GM23338 (cell line): ENCODE results near the gene TMEM11. TPM values are rescaled to one million over a fixed set of nuclear protein-coding genes. Genes with fewer than 3 reads are reported as not detected.

Experiments used
- ATAC-seq: fragments of 200-7000 bp; cut with Tn5 transposase; 3 replicates; pipeline ENCODE4 v1.9.1; 2020
- DNase-seq: peaks from one replicate; pipeline ENCODE4 v3.0.0-alpha.2; 2015; ENCODE audit warnings: low spot score
- H2AFZ ChIP-seq: fragments of 200-600 bp; sonication (generic); 2 replicates; pipeline ENCODE4 v1.8.0; 2016; ENCODE audit warnings: antibody characterized with exemption, mild to moderate bottlenecking, moderate library complexity
- H3F3A ChIP-seq: fragments of 200-600 bp; sonication (generic); replicated peaks from 2 replicates; pipeline ENCODE4 v1.8.0; 2017; ENCODE audit warnings: antibody characterized with exemption, mixed run types, low read depth
- H3K27ac ChIP-seq: fragments of 200-600 bp; sonication (generic); 2 replicates; pipeline ENCODE4 v1.6.1; 2016; ENCODE audit warnings: low read depth
- H3K27me3 ChIP-seq: fragments of 200-600 bp; sonication (generic); 2 replicates; pipeline ENCODE4 v1.8.0; 2016; ENCODE audit warnings: mild to moderate bottlenecking, mixed run types, moderate library complexity; ENCODE audit not compliant: insufficient read depth
- H3K36me3 ChIP-seq: fragments of 200-600 bp; sonication (generic); 2 replicates; pipeline ENCODE4 v1.8.0; 2016; ENCODE audit warnings: mild to moderate bottlenecking; ENCODE audit not compliant: insufficient read depth
- H3K4me1 ChIP-seq: fragments of 200-600 bp; sonication (generic); 2 replicates; pipeline ENCODE4 v1.8.0; 2016; ENCODE audit warnings: mild to moderate bottlenecking, moderate library complexity; ENCODE audit not compliant: insufficient read depth
- H3K4me2 ChIP-seq: fragments of 200-600 bp; sonication (generic); 2 replicates; pipeline ENCODE4 v1.7.1; 2017; ENCODE audit warnings: mixed run types
- H3K4me3 ChIP-seq: fragments of 200-600 bp; sonication (generic); 2 replicates; pipeline ENCODE4 v1.6.1; 2016; ENCODE audit warnings: mixed run types
- H3K79me2 ChIP-seq: fragments of 200-600 bp; sonication (generic); replicated peaks from 2 replicates; pipeline ENCODE4 v1.8.0; 2017; ENCODE audit warnings: mild to moderate bottlenecking; ENCODE audit not compliant: insufficient read depth
- H3K9me2 ChIP-seq: fragments of 200-600 bp; sonication (generic); 2 replicates; pipeline ENCODE4 v1.8.0; 2017; ENCODE audit not compliant: insufficient read depth
- H4K20me1 ChIP-seq: fragments of 200-600 bp; sonication (generic); replicated peaks from 2 replicates; pipeline ENCODE4 v1.8.0; 2017; ENCODE audit warnings: mild to moderate bottlenecking; ENCODE audit not compliant: insufficient read depth
- H3K27ac Mint-ChIP-seq: 2 replicates; pipeline ENCODE4 v1.8.0; 2020; ENCODE audit warnings: inconsistent platforms, mild to moderate bottlenecking, moderate library complexity, mixed read lengths
- H3K27me3 Mint-ChIP-seq: 3 replicates; pipeline ENCODE4 v1.8.0; 2022; ENCODE audit warnings: low read depth, mild to moderate bottlenecking, moderate library complexity, mixed read lengths, inconsistent platforms; ENCODE audit not compliant: insufficient read depth, poor library complexity
- H3K36me3 Mint-ChIP-seq: 3 replicates; pipeline ENCODE4 v1.8.0; 2021; ENCODE audit warnings: low read depth, mild to moderate bottlenecking, inconsistent platforms, moderate library complexity, mixed read lengths
- H3K4me1 Mint-ChIP-seq: 3 replicates; pipeline ENCODE4 v1.8.0; 2020; ENCODE audit warnings: mild to moderate bottlenecking, inconsistent platforms, mixed read lengths
- H3K4me3 Mint-ChIP-seq: 3 replicates; pipeline ENCODE4 v1.8.0; 2021; ENCODE audit warnings: moderate library complexity, mild to moderate bottlenecking, inconsistent platforms, mixed read lengths
- H3K9me3 Mint-ChIP-seq: 3 replicates; pipeline ENCODE4 v1.8.0; 2020; ENCODE audit warnings: moderate library complexity, mild to moderate bottlenecking, inconsistent platforms, mixed read lengths
- EZH2 ChIP-seq: fragments of 200-600 bp; sonication (generic); IDR thresholded peaks from one replicate; pipeline ENCODE4 v1.8.0; 2017; ENCODE audit warnings: antibody characterized with exemption, mild to moderate bottlenecking, low read depth; ENCODE audit not compliant: unreplicated experiment
- EZH2phosphoT487 ChIP-seq: fragments of 200-600 bp; sonication (generic); IDR thresholded peaks from one replicate; pipeline ENCODE4 v1.8.1; 2018; ENCODE audit warnings: antibody characterized with exemption; ENCODE audit not compliant: unreplicated experiment
- JUNB ChIP-seq: IDR thresholded peaks from one replicate; pipeline ENCODE4 v1.6.1; 2016; ENCODE audit warnings: antibody characterized with exemption; ENCODE audit not compliant: unreplicated experiment
- NANOG ChIP-seq: IDR thresholded peaks from 2 replicates; pipeline ENCODE4 v1.6.1; 2016; ENCODE audit warnings: antibody characterized with exemption, borderline replicate concordance
- REST ChIP-seq: IDR thresholded peaks from one replicate; pipeline ENCODE4 v1.6.1; 2018; ENCODE audit warnings: antibody characterized with exemption; ENCODE audit not compliant: unreplicated experiment
- STAT1 ChIP-seq: IDR thresholded peaks from one replicate; pipeline ENCODE4 v1.6.1; 2016; ENCODE audit warnings: antibody characterized with exemption; ENCODE audit not compliant: unreplicated experiment
- ZNF114 ChIP-seq: fragments of 250-450 bp; sonication (Bioruptor Pico); IDR thresholded peaks from 2 replicates; pipeline ENCODE4 v1.5.0; 2020; ENCODE audit warnings: mild to moderate bottlenecking, moderate library complexity
- ZNF331 ChIP-seq: fragments of 250-450 bp; sonication (Bioruptor Pico); IDR thresholded peaks from 2 replicates; pipeline ENCODE4 v1.5.0; 2020; ENCODE audit warnings: low read depth, mild to moderate bottlenecking, moderate library complexity
- polyA plus RNA-seq: library from polyadenylated mRNA; unstranded; fragments of >200 nt; fragmentation: Nextera tagmentation; extraction: Ambion mirVana; gene quantifications from 2 replicates; pipeline ENCODE4 v1.2.1, GENCODE V29; 2016
- total RNA-seq: library from RNA; depleted of rRNA; stranded (reverse); fragments of >200 nt; shearing (Covaris generic); gene quantifications from 2 replicates; pipeline ENCODE4 v1.2.3, GENCODE V29; 2014
- TF ChIP-seq, protein P1 (sequence below): IDR thresholded peaks from 2 replicates; pipeline ENCODE4 v1.6.1; 2016; ENCODE audit warnings: antibody characterized with exemption
- TF ChIP-seq, protein P2 (sequence below): fragments of 250-450 bp; sonication (Bioruptor Pico); IDR thresholded peaks from 2 replicates; pipeline ENCODE4 v1.5.0; 2020; ENCODE audit warnings: mild to moderate bottlenecking, moderate library complexity
- TF ChIP-seq, protein P3 (sequence below), 2 experiments: fragments of 200-600 bp in 1 of 2; sonication (generic) in 1 of 2; conservative IDR thresholded peaks; 2 replicates each; pipeline versions ENCODE4 v1.5.1 to v1.6.1; 2016 to 2017; ENCODE audit warnings: antibody characterized with exemption in 2 of 2, low read depth in 2 of 2, mild to moderate bottlenecking in 2 of 2, moderate library complexity in 1 of 2

The TMEM11 gene
- total and polyA plus RNA-seq, 2 experiments from 2014 or later = 38.5 to 90.2 TPM

- TF ChIP-seq REST (no peak), EZH2 (no peak)
- TF ChIP-seq, protein P1, sequence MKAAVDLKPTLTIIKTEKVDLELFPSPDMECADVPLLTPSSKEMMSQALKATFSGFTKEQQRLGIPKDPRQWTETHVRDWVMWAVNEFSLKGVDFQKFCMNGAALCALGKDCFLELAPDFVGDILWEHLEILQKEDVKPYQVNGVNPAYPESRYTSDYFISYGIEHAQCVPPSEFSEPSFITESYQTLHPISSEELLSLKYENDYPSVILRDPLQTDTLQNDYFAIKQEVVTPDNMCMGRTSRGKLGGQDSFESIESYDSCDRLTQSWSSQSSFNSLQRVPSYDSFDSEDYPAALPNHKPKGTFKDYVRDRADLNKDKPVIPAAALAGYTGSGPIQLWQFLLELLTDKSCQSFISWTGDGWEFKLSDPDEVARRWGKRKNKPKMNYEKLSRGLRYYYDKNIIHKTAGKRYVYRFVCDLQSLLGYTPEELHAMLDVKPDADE = no peak
Observed at GRCh38 chr17:21160401-21160800, 53.6 kb downstream of the TMEM11 start (continued).

DNA sequence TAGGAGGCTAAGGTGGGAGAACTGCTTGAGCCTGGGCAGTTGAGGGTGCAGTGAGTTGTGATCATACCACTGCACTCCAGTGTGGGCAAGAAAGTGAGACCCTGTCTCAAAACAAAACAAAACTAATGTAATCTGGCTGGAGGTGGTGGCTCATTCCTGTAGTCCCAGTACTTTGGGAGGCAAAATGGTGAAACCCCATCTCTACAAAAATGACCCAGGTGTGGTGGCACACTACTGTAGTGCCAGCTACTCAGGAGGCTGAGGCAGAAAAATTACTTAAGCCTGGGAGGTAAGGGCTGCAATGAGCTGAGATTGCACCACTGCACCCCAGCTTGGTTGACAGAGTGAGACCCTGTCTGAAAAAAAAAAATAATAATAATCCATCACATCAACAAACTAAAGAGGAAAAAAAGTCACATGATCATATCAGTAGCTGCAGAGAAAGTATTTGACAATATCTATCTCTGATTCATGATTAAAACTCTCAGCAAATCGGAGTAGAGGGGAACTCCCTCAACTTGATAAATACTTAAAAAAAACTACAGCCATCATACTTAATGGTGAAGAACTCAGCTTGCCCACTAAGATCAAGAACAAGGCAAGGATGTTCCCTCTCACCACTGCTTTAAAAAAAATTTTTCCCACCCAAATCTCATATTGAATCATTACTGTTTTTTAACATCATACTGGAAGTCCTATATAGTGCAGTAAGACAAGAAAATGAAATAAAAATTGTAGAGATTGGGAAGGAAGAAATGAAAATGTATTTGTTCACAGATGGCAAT is 56.2 kb downstream of the TMEM11 start:
- Histone ChIP-seq H3K4me2 (no peak overlapping the region), H3K36me3 (no peaks in the 10 kb centered on the region), H3K9me2 (no peaks in the 10 kb centered on the region), H4K20me1 (peaks cover 6% of the 10 kb centered on the region; the same call in 1 of the 2 replicates), H2AFZ (no peak overlapping the region), H3K4me3 (no peak overlapping the region), H3K27me3 (no peaks in the 10 kb centered on the region), H3K79me2 (no peaks in the 10 kb centered on the region), H3F3A (no peaks in the 10 kb centered on the region), H3K27ac (no peak overlapping the region), H3K4me1 (no peaks in the 10 kb centered on the region)
- peaks cover 5% of the 10 kb centered on the region; the same call in 1 of the 3 replicates for H3K36me3 Mint-ChIP-seq
- ATAC-seq (no peak), DNase-seq (no peak)
- H3K9me3 Mint-ChIP-seq = peaks cover 10% of the 10 kb centered on the region
- H3K4me1 Mint-ChIP-seq = no peaks in the 10 kb centered on the region
- no peaks in the 10 kb centered on the region for H3K27me3 Mint-ChIP-seq
- no peak overlapping the region for H3K4me3 Mint-ChIP-seq
- no peak overlapping the region for H3K27ac Mint-ChIP-seq
- no peak for TF ChIP-seq NANOG
- TF ChIP-seq, protein P2, sequence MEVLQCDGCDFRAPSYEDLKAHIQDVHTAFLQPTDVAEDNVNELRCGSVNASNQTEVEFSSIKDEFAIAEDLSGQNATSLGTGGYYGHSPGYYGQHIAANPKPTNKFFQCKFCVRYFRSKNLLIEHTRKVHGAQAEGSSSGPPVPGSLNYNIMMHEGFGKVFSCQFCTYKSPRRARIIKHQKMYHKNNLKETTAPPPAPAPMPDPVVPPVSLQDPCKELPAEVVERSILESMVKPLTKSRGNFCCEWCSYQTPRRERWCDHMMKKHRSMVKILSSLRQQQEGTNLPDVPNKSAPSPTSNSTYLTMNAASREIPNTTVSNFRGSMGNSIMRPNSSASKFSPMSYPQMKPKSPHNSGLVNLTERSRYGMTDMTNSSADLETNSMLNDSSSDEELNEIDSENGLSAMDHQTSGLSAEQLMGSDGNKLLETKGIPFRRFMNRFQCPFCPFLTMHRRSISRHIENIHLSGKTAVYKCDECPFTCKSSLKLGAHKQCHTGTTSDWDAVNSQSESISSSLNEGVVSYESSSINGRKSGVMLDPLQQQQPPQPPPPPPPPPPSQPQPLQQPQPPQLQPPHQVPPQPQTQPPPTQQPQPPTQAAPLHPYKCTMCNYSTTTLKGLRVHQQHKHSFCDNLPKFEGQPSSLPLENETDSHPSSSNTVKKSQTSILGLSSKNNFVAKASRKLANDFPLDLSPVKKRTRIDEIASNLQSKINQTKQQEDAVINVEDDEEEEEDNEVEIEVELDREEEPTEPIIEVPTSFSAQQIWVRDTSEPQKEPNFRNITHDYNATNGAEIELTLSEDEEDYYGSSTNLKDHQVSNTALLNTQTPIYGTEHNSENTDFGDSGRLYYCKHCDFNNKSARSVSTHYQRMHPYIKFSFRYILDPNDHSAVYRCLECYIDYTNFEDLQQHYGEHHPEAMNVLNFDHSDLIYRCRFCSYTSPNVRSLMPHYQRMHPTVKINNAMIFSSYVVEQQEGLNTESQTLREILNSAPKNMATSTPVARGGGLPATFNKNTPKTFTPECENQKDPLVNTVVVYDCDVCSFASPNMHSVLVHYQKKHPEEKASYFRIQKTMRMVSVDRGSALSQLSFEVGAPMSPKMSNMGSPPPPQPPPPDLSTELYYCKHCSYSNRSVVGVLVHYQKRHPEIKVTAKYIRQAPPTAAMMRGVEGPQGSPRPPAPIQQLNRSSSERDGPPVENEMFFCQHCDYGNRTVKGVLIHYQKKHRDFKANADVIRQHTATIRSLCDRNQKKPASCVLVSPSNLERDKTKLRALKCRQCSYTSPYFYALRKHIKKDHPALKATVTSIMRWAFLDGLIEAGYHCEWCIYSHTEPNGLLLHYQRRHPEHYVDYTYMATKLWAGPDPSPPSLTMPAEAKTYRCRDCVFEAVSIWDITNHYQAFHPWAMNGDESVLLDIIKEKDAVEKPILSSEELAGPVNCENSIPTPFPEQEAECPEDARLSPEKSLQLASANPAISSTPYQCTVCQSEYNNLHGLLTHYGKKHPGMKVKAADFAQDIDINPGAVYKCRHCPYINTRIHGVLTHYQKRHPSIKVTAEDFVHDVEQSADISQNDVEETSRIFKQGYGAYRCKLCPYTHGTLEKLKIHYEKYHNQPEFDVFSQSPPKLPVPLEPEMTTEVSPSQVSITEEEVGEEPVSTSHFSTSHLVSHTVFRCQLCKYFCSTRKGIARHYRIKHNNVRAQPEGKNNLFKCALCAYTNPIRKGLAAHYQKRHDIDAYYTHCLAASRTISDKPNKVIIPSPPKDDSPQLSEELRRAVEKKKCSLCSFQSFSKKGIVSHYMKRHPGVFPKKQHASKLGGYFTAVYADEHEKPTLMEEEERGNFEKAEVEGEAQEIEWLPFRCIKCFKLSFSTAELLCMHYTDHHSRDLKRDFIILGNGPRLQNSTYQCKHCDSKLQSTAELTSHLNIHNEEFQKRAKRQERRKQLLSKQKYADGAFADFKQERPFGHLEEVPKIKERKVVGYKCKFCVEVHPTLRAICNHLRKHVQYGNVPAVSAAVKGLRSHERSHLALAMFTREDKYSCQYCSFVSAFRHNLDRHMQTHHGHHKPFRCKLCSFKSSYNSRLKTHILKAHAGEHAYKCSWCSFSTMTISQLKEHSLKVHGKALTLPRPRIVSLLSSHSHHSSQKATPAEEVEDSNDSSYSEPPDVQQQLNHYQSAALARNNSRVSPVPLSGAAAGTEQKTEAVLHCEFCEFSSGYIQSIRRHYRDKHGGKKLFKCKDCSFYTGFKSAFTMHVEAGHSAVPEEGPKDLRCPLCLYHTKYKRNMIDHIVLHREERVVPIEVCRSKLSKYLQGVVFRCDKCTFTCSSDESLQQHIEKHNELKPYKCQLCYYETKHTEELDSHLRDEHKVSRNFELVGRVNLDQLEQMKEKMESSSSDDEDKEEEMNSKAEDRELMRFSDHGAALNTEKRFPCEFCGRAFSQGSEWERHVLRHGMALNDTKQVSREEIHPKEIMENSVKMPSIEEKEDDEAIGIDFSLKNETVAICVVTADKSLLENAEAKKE (CRISPR knock-in tag) = no peak
- no peak for TF ChIP-seq EZH2
- TF ChIP-seq, protein P3, sequence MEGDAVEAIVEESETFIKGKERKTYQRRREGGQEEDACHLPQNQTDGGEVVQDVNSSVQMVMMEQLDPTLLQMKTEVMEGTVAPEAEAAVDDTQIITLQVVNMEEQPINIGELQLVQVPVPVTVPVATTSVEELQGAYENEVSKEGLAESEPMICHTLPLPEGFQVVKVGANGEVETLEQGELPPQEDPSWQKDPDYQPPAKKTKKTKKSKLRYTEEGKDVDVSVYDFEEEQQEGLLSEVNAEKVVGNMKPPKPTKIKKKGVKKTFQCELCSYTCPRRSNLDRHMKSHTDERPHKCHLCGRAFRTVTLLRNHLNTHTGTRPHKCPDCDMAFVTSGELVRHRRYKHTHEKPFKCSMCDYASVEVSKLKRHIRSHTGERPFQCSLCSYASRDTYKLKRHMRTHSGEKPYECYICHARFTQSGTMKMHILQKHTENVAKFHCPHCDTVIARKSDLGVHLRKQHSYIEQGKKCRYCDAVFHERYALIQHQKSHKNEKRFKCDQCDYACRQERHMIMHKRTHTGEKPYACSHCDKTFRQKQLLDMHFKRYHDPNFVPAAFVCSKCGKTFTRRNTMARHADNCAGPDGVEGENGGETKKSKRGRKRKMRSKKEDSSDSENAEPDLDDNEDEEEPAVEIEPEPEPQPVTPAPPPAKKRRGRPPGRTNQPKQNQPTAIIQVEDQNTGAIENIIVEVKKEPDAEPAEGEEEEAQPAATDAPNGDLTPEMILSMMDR (conservative IDR thresholded peaks at IDR 0.05; ENCODE audit: low read depth in 2 of 2) = no peak
- TF ChIP-seq JUNB = no peak
- TF ChIP-seq STAT1 = no peak
- no peak for TF ChIP-seq ZNF331
- TF ChIP-seq ZNF114 (CRISPR knock-in tag) = no peak
- TF ChIP-seq EZH2phosphoT487 = no peak
